K562 (cell line): Measurements from ENCODE around the gene RABL2A. TPM values are rescaled to one million over a fixed set of nuclear protein-coding genes. Genes with fewer than 3 reads are reported as not detected.
A peak's percentile ranks its signal among the peaks of the same experiment; 100 is the strongest.
"Not testable (repeated sequence)": the region's sequence is repeated elsewhere in the genome, so short reads cannot be mapped to it uniquely, and the experiment has no call there.

ENCODE experiments used
- ATF7 ChIP-seq: fragments of 450-650 bp; IDR thresholded peaks from 2 replicates; pipeline ENCODE4 v1.7.1; 2014; ENCODE audit warnings: mild to moderate bottlenecking, moderate library complexity
- FOSL1 ChIP-seq: fragments of 200-800 bp; sonication (Bioruptor generic); conservative IDR thresholded peaks from 2 replicates; pipeline ENCODE4 v1.6.1; 2016; ENCODE audit warnings: missing genetic modification characterization, missing compliant biosample characterization
- FOXM1 ChIP-seq, 2 experiments: fragments of 450-650 bp in 1 of 2; sonication (generic) in 1 of 2; formaldehyde crosslinking in 1 of 2; IDR thresholded peaks; 2 replicates each; pipeline versions ENCODE4 v1.6.1 to v1.9.0; 2017 to 2022; ENCODE audit warnings: low read depth in 2 of 2, mild to moderate bottlenecking in 2 of 2, missing genetic modification reagents in 1 of 2, moderate library complexity in 1 of 2
- GABPA ChIP-seq: fragments of 200-800 bp; sonication (Bioruptor generic); conservative IDR thresholded peaks from 2 replicates; pipeline ENCODE4 v1.6.1; 2016; ENCODE audit warnings: low read depth, missing genetic modification characterization, missing compliant biosample characterization
- GABPB1 ChIP-seq: sonication (generic); formaldehyde crosslinking; IDR thresholded peaks from 2 replicates; pipeline ENCODE4 v1.8.0; 2022; ENCODE audit warnings: mild to moderate bottlenecking, missing genetic modification reagents
- GTF2E2 ChIP-seq: fragments of 200-800 bp; sonication (Bioruptor generic); IDR thresholded peaks from 2 replicates; pipeline ENCODE4 v1.6.1; 2016; ENCODE audit warnings: missing genetic modification characterization, missing compliant biosample characterization
- HLTF ChIP-seq: fragments of 450-650 bp; IDR thresholded peaks from 2 replicates; pipeline ENCODE4 v1.6.1; 2016
- JUN ChIP-seq, 2 experiments: sonication (generic) in 1 of 2; formaldehyde crosslinking in 1 of 2; IDR thresholded peaks; 2 replicates each; pipeline versions ENCODE4 v1.6.1 to v1.8.0; 2012 to 2022; ENCODE audit warnings: borderline replicate concordance in 2 of 2, mild to moderate bottlenecking in 2 of 2, improper control_type of control experiment in 1 of 2, low read depth in 1 of 2, low read length in 1 of 2, missing genetic modification reagents in 1 of 2
- KAT7 ChIP-seq: sonication (generic); formaldehyde crosslinking; IDR thresholded peaks from 2 replicates; pipeline ENCODE4 v1.8.0; 2022; ENCODE audit warnings: missing genetic modification reagents, mild to moderate bottlenecking, borderline replicate concordance
- KDM2B ChIP-seq: fragments of 250-450 bp; sonication (Bioruptor Pico); IDR thresholded peaks from 2 replicates; pipeline ENCODE4 v1.8.0; 2021; ENCODE audit warnings: mild to moderate bottlenecking, moderate library complexity
- KDM4B ChIP-seq, 2 experiments: fragments of 450-650 bp in 1 of 2; sonication (generic) in 1 of 2; IDR thresholded peaks; 2 replicates each; pipeline ENCODE4 v1.6.1; 2016 to 2017; ENCODE audit warnings: borderline replicate concordance in 2 of 2, antibody characterized with exemption in 1 of 2, low read depth in 1 of 2, mild to moderate bottlenecking in 1 of 2
- NEUROD1 ChIP-seq: fragments of 150-350 bp; IDR thresholded peaks from 2 replicates; pipeline ENCODE4 v1.6.1; 2014; ENCODE audit warnings: borderline replicate concordance, low read length, low read depth; ENCODE audit not compliant: partially characterized antibody
- RBBP5 ChIP-seq: fragments of 200-600 bp; sonication (generic); IDR thresholded peaks from 2 replicates; pipeline ENCODE4 v1.6.1; 2012; ENCODE audit warnings: borderline replicate concordance, mild to moderate bottlenecking, low read length, control low read depth, inconsistent platforms; ENCODE audit not compliant: insufficient read depth, poor library complexity, severe bottlenecking
- SOX6 ChIP-seq: fragments of 450-650 bp; IDR thresholded peaks from 2 replicates; pipeline ENCODE4 v1.6.1; 2014; ENCODE audit warnings: mild to moderate bottlenecking
- TEAD1 ChIP-seq, 2 experiments: fragments of 450-650 bp in 1 of 2; sonication (generic) in 1 of 2; formaldehyde crosslinking; IDR thresholded peaks; 2 replicates each; pipeline versions ENCODE4 v1.4.0 to v1.8.0; 2020 to 2022; ENCODE audit warnings: mild to moderate bottlenecking in 2 of 2, missing genetic modification reagents in 1 of 2
- ZFX ChIP-seq: sonication (generic); formaldehyde crosslinking; IDR thresholded peaks from 2 replicates; pipeline ENCODE4 v1.8.0; 2022; ENCODE audit warnings: mild to moderate bottlenecking, missing genetic modification reagents, moderate library complexity
- ZNF282 ChIP-seq: sonication (generic); formaldehyde crosslinking; IDR thresholded peaks from 2 replicates; pipeline ENCODE4 v1.8.1; 2023; ENCODE audit warnings: missing genetic modification reagents
- polyA plus RNA-seq, 8 experiments: library from polyadenylated mRNA; depleted of rRNA in 4 of 8; stranded (reverse) in 5 of 8; unstranded in 3 of 8; fragments of >200 nt; fragmentation: Nextera tagmentation in 2 of 8; fragmentation: Illumina TruSeq in 1 of 8; extraction: Ambion mirVana in 2 of 8; extraction: Trizol in 1 of 8; gene quantifications; 2 replicates each; pipeline versions ENCODE4 v1.2.1 to v1.2.3, GENCODE V29; 2011 to 2014; ENCODE audit warnings: inconsistent platforms in 1 of 8, missing spikeins in 1 of 8
- total RNA-seq, 7 experiments: library from RNA; depleted of rRNA in 6 of 7; stranded (reverse); fragments of >200 nt in 6 of 7; fragmentation: Illumina TruSeq in 2 of 7; extraction: Trizol in 2 of 7; gene quantifications; 2 replicates each; pipeline versions ENCODE4 v1.2.1 to v1.2.3, GENCODE V29; 2011 to 2021; ENCODE audit warnings: low replicate concordance in 1 of 7
- TF ChIP-seq, protein P1 (sequence below): fragments of 450-650 bp; IDR thresholded peaks from 2 replicates; pipeline ENCODE4 v1.6.1; 2016; ENCODE audit warnings: mild to moderate bottlenecking
- TF ChIP-seq, protein P2 (sequence below): sonication (generic); formaldehyde crosslinking; IDR thresholded peaks from 2 replicates; pipeline ENCODE4 v1.8.0; 2022; ENCODE audit warnings: mild to moderate bottlenecking, low read depth, missing genetic modification reagents

The RABL2A gene
- total and polyA plus RNA-seq, 9 of the 15 experiments (the other 6 are each of a cell fraction or from before 2014, with no cell fraction given), result 0.27 to 5.8 (median 3.2) TPM

GRCh38 chr2:113583521-113584225, 43.4 kb upstream of the RABL2A start (continued):
- TF ChIP-seq RBBP5, result peak; percentile 82
- TF ChIP-seq GABPA, result peak; percentile 90
- peak in 1 of 2 experiments; percentile 57; a peak in 1 of 4 replicates for TF ChIP-seq TEAD1 (CRISPR knock-in tag; IDR thresholded peaks at IDR 0.05)
- TF ChIP-seq NEUROD1, result peak; percentile 96
- TF ChIP-seq FOSL1 (tag), result 0 out of 2 replicates have a peak, but pooled peaks have one; percentile 3
- TF ChIP-seq KDM4B (IDR thresholded peaks at IDR 0.05; ENCODE audit: borderline replicate concordance in 2 of 2, low read depth in 1 of 2), result peak in 1 of 2 experiments; percentile 73; a peak in 1 of 4 replicates
- TF ChIP-seq ZFX, result peak; percentile 85
- peak; percentile 68; the same call in 1 of the 2 replicates for TF ChIP-seq FOXM1 (IDR thresholded peaks at IDR 0.05; ENCODE audit: low read depth)
- 0 out of 2 replicates have a peak, but pooled peaks have one; percentile 32 for TF ChIP-seq FOXM1 (CRISPR knock-in tag; IDR thresholded peaks at IDR 0.05; ENCODE audit: low read depth)
- 0 out of 2 replicates have a peak, but pooled peaks have one; percentile 34 for TF ChIP-seq SOX6
- TF ChIP-seq, protein P1, sequence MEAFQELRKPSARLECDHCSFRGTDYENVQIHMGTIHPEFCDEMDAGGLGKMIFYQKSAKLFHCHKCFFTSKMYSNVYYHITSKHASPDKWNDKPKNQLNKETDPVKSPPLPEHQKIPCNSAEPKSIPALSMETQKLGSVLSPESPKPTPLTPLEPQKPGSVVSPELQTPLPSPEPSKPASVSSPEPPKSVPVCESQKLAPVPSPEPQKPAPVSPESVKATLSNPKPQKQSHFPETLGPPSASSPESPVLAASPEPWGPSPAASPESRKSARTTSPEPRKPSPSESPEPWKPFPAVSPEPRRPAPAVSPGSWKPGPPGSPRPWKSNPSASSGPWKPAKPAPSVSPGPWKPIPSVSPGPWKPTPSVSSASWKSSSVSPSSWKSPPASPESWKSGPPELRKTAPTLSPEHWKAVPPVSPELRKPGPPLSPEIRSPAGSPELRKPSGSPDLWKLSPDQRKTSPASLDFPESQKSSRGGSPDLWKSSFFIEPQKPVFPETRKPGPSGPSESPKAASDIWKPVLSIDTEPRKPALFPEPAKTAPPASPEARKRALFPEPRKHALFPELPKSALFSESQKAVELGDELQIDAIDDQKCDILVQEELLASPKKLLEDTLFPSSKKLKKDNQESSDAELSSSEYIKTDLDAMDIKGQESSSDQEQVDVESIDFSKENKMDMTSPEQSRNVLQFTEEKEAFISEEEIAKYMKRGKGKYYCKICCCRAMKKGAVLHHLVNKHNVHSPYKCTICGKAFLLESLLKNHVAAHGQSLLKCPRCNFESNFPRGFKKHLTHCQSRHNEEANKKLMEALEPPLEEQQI, result peak; percentile 70; the same call in 1 of the 2 replicates
- TF ChIP-seq KDM2B (CRISPR knock-in tag), result peak; percentile 87; the same call in 1 of the 2 replicates
- TF ChIP-seq KAT7 (CRISPR knock-in tag), result peak; percentile 94
- TF ChIP-seq JUN (IDR thresholded peaks at IDR 0.05; ENCODE audit: borderline replicate concordance, low read depth, low read length), result peak; percentile 35; the same call in 1 of the 2 replicates
- not testable (repeated sequence) for TF ChIP-seq JUN (CRISPR knock-in tag; IDR thresholded peaks at IDR 0.05; ENCODE audit: borderline replicate concordance)
- peak; percentile 41; the same call in 1 of the 2 replicates for TF ChIP-seq HLTF
- TF ChIP-seq GABPB1 (CRISPR knock-in tag), result peak; percentile 91
- peak; percentile 33; the same call in 1 of the 2 replicates for TF ChIP-seq ATF7
- 0 out of 2 replicates have a peak, but pooled peaks have one; percentile 84 for TF ChIP-seq ZNF282 (CRISPR knock-in tag)
- peak; percentile 84 for TF ChIP-seq GTF2E2 (tag)
- TF ChIP-seq, protein P2, sequence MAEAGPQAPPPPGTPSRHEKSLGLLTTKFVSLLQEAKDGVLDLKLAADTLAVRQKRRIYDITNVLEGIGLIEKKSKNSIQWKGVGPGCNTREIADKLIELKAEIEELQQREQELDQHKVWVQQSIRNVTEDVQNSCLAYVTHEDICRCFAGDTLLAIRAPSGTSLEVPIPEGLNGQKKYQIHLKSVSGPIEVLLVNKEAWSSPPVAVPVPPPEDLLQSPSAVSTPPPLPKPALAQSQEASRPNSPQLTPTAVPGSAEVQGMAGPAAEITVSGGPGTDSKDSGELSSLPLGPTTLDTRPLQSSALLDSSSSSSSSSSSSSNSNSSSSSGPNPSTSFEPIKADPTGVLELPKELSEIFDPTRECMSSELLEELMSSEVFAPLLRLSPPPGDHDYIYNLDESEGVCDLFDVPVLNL, result 0 out of 2 replicates have a peak, but pooled peaks have one; percentile 66
